Small intestine (tissue), 7 donors: Measurements from ENCODE around the gene CFAP57. TPM values are rescaled to one million over a fixed set of nuclear protein-coding genes. Genes with fewer than 3 reads are reported as not detected.

Experiments used
- DNase-seq, 2 donors: peaks; one replicate each; pipeline versions ENCODE4 v3.0.0 to v3.0.0-alpha.2; 2013
- FAIRE-seq: peaks from 2 replicates; lab custom pipeline; 2012; peaks lifted over from hg19 to GRCh38; lab: Jason Lieb, UNC
- H3K27ac ChIP-seq, 3 donors: one replicate each; pipeline ENCODE4 v1.5.1; 2013; ENCODE audit warnings: low read length in 2 of 3, mild to moderate bottlenecking in 2 of 3, control low read depth in 1 of 3, inconsistent platforms in 1 of 3, low read depth in 1 of 3, moderate library complexity in 1 of 3
- H3K27me3 ChIP-seq, 3 donors: one replicate each; pipeline ENCODE4 v1.6.1; 2013; ENCODE audit warnings: low read length in 3 of 3, inconsistent platforms in 1 of 3; ENCODE audit not compliant: control insufficient read depth in 3 of 3, insufficient read depth in 3 of 3
- H3K36me3 ChIP-seq, 3 donors: one replicate each; pipeline ENCODE4 v1.6.1; 2013; ENCODE audit warnings: low read length in 3 of 3, inconsistent platforms in 1 of 3, low read depth in 1 of 3, mild to moderate bottlenecking in 1 of 3, moderate library complexity in 1 of 3; ENCODE audit not compliant: control insufficient read depth in 3 of 3, insufficient read depth in 2 of 3
- H3K4me1 ChIP-seq, 3 donors: one replicate each; pipeline ENCODE4 v1.6.1; 2013; ENCODE audit warnings: low read length in 2 of 3, inconsistent platforms in 1 of 3, low read depth in 1 of 3, mild to moderate bottlenecking in 1 of 3, moderate library complexity in 1 of 3; ENCODE audit not compliant: control insufficient read depth in 3 of 3, insufficient read depth in 2 of 3
- H3K4me3 ChIP-seq, 3 donors: one replicate each; pipeline ENCODE4 v1.5.1; 2013; ENCODE audit warnings: low read length in 3 of 3, control low read depth in 1 of 3, inconsistent platforms in 1 of 3, low read depth in 1 of 3, mild to moderate bottlenecking in 1 of 3, moderate library complexity in 1 of 3
- H3K9me3 ChIP-seq, 2 donors: one replicate each; pipeline ENCODE4 v1.6.1; 2013; ENCODE audit warnings: low read depth in 1 of 2, low read length in 1 of 2; ENCODE audit not compliant: control insufficient read depth in 2 of 2, insufficient read depth in 1 of 2
- WGBS, 3 donors: extraction: QIAGEN DNeasy Blood & Tissue Kit; methylation state at CpG; one replicate each; pipeline ENCODE4 v1.1.7; 2013; 5-methylcytosine and 5-hydroxymethylcytosine counted together
- polyA plus RNA-seq, 4 donors: library from polyadenylated mRNA; stranded (reverse) in 3 of 4; unstranded in 1 of 4; fragments of 200-250 nt in 3 of 4; fragments of 120-200 nt in 1 of 4; gene quantifications; one replicate each; pipeline versions ENCODE4 v1.2.1 to v1.2.3, GENCODE V29; 2013
- donor health status: healthy with polysubstance abuse.
- donor health status: control.
- donor health status: control.
- donor health status: Bipolar disorder and iron deficiency.
- donor health status: healthy.

CFAP57 gene
- polyA plus RNA-seq, 4 donors = 0.03 to 0.31 TPM; not detected in 2

- FAIRE-seq = no peak
- peaks cover 0 to 27% (median 0%) of the 10 kb centered on the region in 3 donors for H3K36me3 ChIP-seq
- 35 to 47% (median 36%) methylated on average over 11 of the region's 11 CpGs for whole genome bisulfite sequencing, 3 donors
- peak; percentile 59 to 82 for DNase-seq
- peak overlapping the region; percentile 25 to 55 (median 42) for H3K27ac ChIP-seq
- H3K4me1 ChIP-seq = peaks cover 0 to 52% (median 9%) of the 10 kb centered on the region in 3 donors
- H3K4me3 ChIP-seq = no peak overlapping the region
- H3K27me3 ChIP-seq = no peaks in the 10 kb centered on the region
- no peaks in the 10 kb centered on the region for H3K9me3 ChIP-seq
Observed at GRCh38 chr1:43274125-43274803, 102.1 kb downstream of the CFAP57 start.

- peaks cover 0 to 32% (median 0%) of the 10 kb centered on the region in 3 donors for H3K36me3 ChIP-seq
- FAIRE-seq (no peak), DNase-seq (no peak)
- H3K27me3 ChIP-seq = no peaks in the 10 kb centered on the region
- H3K27ac ChIP-seq = peak overlapping the region; percentile 9 to 42 (median 14)
- H3K9me3 ChIP-seq = no peaks in the 10 kb centered on the region
- peaks cover 0 to 48% (median 12%) of the 10 kb centered on the region in 3 donors for H3K4me1 ChIP-seq
- WGBS, 3 donors = 63 to 90% (median 72%) methylated on average over 8 of the region's 8 CpGs
- H3K4me3 ChIP-seq = no peak overlapping the region
Observed at GRCh38 chr1:43274804-43275180, 102.7 kb downstream of the CFAP57 start.

GRCh38 chr1:43275826-43276620, 103.9 kb downstream of the CFAP57 start:
- H3K4me1 ChIP-seq = peaks cover 0 to 40% (median 12%) of the 10 kb centered on the region in 3 donors
- DNase-seq = no peak
- peaks cover 0 to 42% (median 0%) of the 10 kb centered on the region in 3 donors for H3K36me3 ChIP-seq
- H3K27me3 ChIP-seq = no peaks in the 10 kb centered on the region
- no peak overlapping the region for H3K4me3 ChIP-seq
- 78 to 85% (median 79%) methylated on average over 12 of the region's 12 CpGs for WGBS, 3 donors
- no peak overlapping the region for H3K27ac ChIP-seq
- no peaks in the 10 kb centered on the region for H3K9me3 ChIP-seq
- no peak for FAIRE-seq

- Histone ChIP-seq H3K4me3 (no peak overlapping the region), H3K4me1 (peaks cover 0 to 34% (median 12%) of the 10 kb centered on the region in 3 donors), H3K36me3 (peaks cover 0 to 48% (median 0%) of the 10 kb centered on the region in 3 donors), H3K27me3 (no peaks in the 10 kb centered on the region), H3K9me3 (no peaks in the 10 kb centered on the region), H3K27ac (peak overlapping the region in 1 of 3 donors; percentile 21)
- FAIRE-seq (no peak), DNase-seq (peak in 1 of 2 donors; percentile 41)
- 55 to 62% (median 57%) methylated on average over 7 of the region's 7 CpGs for WGBS, 3 donors
Observed at GRCh38 chr1:43276673-43277072, 104.5 kb downstream of the CFAP57 start.

GRCh38 chr1:43277116-43277876, 105.2 kb downstream of the CFAP57 start:
- Histone ChIP-seq H3K27me3 (no peaks in the 10 kb centered on the region), H3K9me3 (no peaks in the 10 kb centered on the region), H3K4me1 (peaks cover 0 to 34% (median 12%) of the 10 kb centered on the region in 3 donors), H3K36me3 (peaks cover 0 to 47% (median 0%) of the 10 kb centered on the region in 3 donors), H3K4me3 (no peak overlapping the region), H3K27ac (peak overlapping the region in 1 of 3 donors; percentile 21)
- WGBS, 3 donors = 51 to 77% (median 59%) methylated on average over 7 of the region's 7 CpGs
- FAIRE-seq = no peak
- peak; percentile 64 to 90 for DNase-seq

GRCh38 chr1:43279161-43279560, 107.0 kb downstream of the CFAP57 start:
- Histone ChIP-seq H3K4me1 (peaks cover 0 to 42% (median 12%) of the 10 kb centered on the region in 3 donors), H3K27me3 (no peaks in the 10 kb centered on the region), H3K9me3 (no peaks in the 10 kb centered on the region), H3K4me3 (no peak overlapping the region), H3K36me3 (peaks cover 0 to 43% (median 0%) of the 10 kb centered on the region in 3 donors), H3K27ac (peak overlapping the region in 1 of 3 donors; percentile 12)
- FAIRE-seq = no peak
- WGBS, 3 donors = 31 to 77% (median 41%) methylated on average over 5 of the region's 5 CpGs
- DNase-seq = no peak

GRCh38 chr1:43279666-43280065, 107.5 kb downstream of the CFAP57 start:
- H3K4me1 ChIP-seq = peaks cover 0 to 38% (median 12%) of the 10 kb centered on the region in 3 donors
- no peaks in the 10 kb centered on the region for H3K27me3 ChIP-seq
- 92 to 96% (median 93%) methylated on average over 6 of the region's 6 CpGs for WGBS, 3 donors
- no peak overlapping the region for H3K4me3 ChIP-seq
- DNase-seq (no peak), FAIRE-seq (no peak)
- peaks cover 0 to 43% (median 0%) of the 10 kb centered on the region in 3 donors for H3K36me3 ChIP-seq
- no peaks in the 10 kb centered on the region for H3K9me3 ChIP-seq
- H3K27ac ChIP-seq = peak overlapping the region in 1 of 3 donors; percentile 12

- DNase-seq = no peak
- WGBS, 3 donors = 57 to 79% (median 75%) methylated on average over 2 of the region's 2 CpGs
- peaks cover 0 to 36% (median 12%) of the 10 kb centered on the region in 3 donors for H3K4me1 ChIP-seq
Observed at GRCh38 chr1:43280692-43281091, 108.6 kb downstream of the CFAP57 start.

More at GRCh38 chr1:43280692-43281091, 108.6 kb downstream of the CFAP57 start:
- no peaks in the 10 kb centered on the region for H3K27me3 ChIP-seq
- H3K9me3 ChIP-seq = no peaks in the 10 kb centered on the region
- H3K36me3 ChIP-seq = peaks cover 0 to 43% (median 0%) of the 10 kb centered on the region in 3 donors
- no peak for FAIRE-seq
- H3K4me3 ChIP-seq = no peak overlapping the region
- no peak overlapping the region for H3K27ac ChIP-seq
